IgD-negative memory B cell (primary cell): ENCODE results near the gene ILK. TPM values are rescaled to one million over a fixed set of nuclear protein-coding genes. Genes with fewer than 3 reads are reported as not detected.

Source experiments
- H3K27ac Mint-ChIP-seq, 3 donors: one replicate each; pipeline ENCODE4 v1.8.0; 2020 to 2022; ENCODE audit warnings: mild to moderate bottlenecking in 3 of 3, mixed read lengths in 3 of 3, moderate library complexity in 1 of 3
- H3K27me3 Mint-ChIP-seq: one replicate; pipeline ENCODE4 v1.8.0; 2021; ENCODE audit warnings: mixed read lengths
- H3K36me3 Mint-ChIP-seq: one replicate; pipeline ENCODE4 v1.8.0; 2020; ENCODE audit warnings: mild to moderate bottlenecking, mixed read lengths
- H3K4me1 Mint-ChIP-seq, 3 donors: one replicate each; pipeline ENCODE4 v1.8.0; 2020 to 2022; ENCODE audit warnings: mixed read lengths in 3 of 3, mild to moderate bottlenecking in 1 of 3
- H3K4me3 Mint-ChIP-seq, 4 donors: one replicate each; pipeline ENCODE4 v1.8.0; 2020 to 2022; ENCODE audit warnings: mild to moderate bottlenecking in 4 of 4, mixed read lengths in 4 of 4, moderate library complexity in 3 of 4
- H3K9me3 Mint-ChIP-seq, 3 donors: one replicate each; pipeline ENCODE4 v1.8.0; 2020 to 2021; ENCODE audit warnings: mixed read lengths in 3 of 3, mild to moderate bottlenecking in 1 of 3
- polyA plus RNA-seq: library from polyadenylated mRNA; unstranded; fragments of 300-500 nt; fragmentation: Illumina TruSeq; gene quantifications from one replicate; pipeline ENCODE4 v1.2.3, GENCODE V29; 2021

The ILK gene
- polyA plus RNA-seq, 1 donor from 2014 or later, result 80.5 TPM

GRCh38 chr11:6618117-6619003 lies 14.8 kb downstream of the ILK start:
- no peak overlapping the region for H3K4me3 Mint-ChIP-seq
- H3K4me1 Mint-ChIP-seq, result peaks cover 0 to 10% (median 9%) of the 10 kb centered on the region in 3 donors
- no peaks in the 10 kb centered on the region for H3K27me3 Mint-ChIP-seq
- no peak overlapping the region for H3K27ac Mint-ChIP-seq
- peaks cover 2% of the 10 kb centered on the region for H3K36me3 Mint-ChIP-seq
- no peaks in the 10 kb centered on the region for H3K9me3 Mint-ChIP-seq

- no peaks in the 10 kb centered on the region for H3K9me3 Mint-ChIP-seq
- H3K27ac Mint-ChIP-seq, result no peak within 1 kb of the TSS
- peaks cover under 1 to 10% (median 9%) of the 10 kb centered on the region in 3 donors for H3K4me1 Mint-ChIP-seq
- H3K36me3 Mint-ChIP-seq, result peaks cover 2% of the 10 kb centered on the region
- H3K27me3 Mint-ChIP-seq, result no peaks in the 10 kb centered on the region
- no peak within 1 kb of the TSS for H3K4me3 Mint-ChIP-seq
These were observed 15.6 kb downstream of the ILK start, which contains the start of gene TPP1 for GRCh38 chr11:6619004-6619745. Gene TPP1, minus strand, starts transcription at chr11:6619422. Its CDS starts 22 bp downstream, at chr11:6619400.

DNA sequence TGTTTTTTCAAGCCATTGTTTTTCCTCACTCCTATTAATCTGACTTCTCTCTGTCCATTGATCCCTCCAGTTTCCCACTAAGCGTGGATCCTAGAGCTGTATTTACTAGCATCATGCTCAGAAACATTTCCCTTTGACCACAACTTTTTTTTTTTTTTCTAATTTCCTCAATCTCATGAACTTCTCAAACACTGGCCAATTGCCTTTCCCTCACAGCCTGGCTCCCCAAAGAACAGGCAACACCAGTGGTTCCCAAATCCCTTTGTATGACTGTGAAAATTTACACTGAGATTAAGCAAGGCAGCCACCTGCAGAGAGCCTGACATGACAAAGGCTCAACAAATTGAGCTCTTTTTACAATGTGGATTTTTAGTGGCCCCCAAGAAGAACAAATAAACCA lies 17.1 kb downstream of the ILK start:
- Mint-ChIP-seq H3K27ac (no peak overlapping the region), H3K27me3 (no peaks in the 10 kb centered on the region), H3K36me3 (peaks cover 2% of the 10 kb centered on the region), H3K4me3 (no peak overlapping the region), H3K9me3 (no peaks in the 10 kb centered on the region), H3K4me1 (peaks cover 5 to 10% (median 8%) of the 10 kb centered on the region in 3 donors)

- Mint-ChIP-seq H3K4me3 (no peak overlapping the region), H3K9me3 (no peaks in the 10 kb centered on the region)
These were observed 18.2 kb downstream of the ILK start for GRCh38 chr11:6621711-6622211.

DNA sequence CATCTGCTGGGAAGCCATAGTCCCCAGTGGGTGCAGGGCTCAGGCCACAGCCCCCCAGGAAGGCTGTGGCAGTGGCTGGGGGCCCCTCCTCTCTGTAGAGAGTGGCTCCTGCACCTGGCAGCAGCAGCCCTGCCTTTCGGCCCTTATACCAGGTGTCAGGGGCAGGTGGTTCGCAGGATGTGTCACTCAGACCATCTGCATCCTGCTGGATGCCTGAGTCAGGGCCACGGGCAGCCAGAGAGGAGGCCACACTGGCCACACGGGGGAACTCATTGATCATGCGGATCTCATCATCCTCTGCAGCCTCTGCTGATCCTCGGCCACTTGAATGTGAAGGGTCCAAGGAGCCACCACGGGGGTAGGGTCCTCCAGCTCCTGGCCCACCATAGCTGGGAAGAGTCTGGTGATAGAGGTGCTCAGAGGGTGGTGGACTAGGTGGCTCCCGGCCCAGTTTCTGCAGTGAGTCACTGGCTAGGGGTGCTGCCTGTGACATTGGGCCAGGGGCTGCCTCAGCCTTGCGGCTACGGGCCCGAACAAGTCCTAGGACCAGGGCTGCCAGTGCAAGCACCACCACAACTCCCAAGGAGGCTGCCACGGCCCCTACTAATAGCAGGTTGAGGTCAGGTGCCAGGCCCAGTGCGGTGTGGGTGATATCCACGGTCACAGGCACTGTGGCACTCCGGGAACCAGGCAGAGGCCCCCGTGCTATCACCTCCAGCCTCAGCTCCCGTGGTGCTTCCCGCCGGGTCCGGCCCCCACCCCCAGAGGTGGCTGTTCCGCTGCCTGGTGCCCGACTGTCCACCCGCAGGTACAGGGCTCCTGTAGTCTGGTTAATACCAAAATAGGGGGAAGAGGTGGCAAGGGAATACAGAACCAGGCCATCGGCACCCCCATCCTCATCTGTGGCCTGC lies 18.9 kb downstream of the ILK start:
- H3K4me1 Mint-ChIP-seq, result peaks cover 5 to 13% (median 7%) of the 10 kb centered on the region in 3 donors
- H3K36me3 Mint-ChIP-seq, result no peaks in the 10 kb centered on the region
- no peaks in the 10 kb centered on the region for H3K27me3 Mint-ChIP-seq
- no peaks in the 10 kb centered on the region for H3K9me3 Mint-ChIP-seq
- H3K27ac Mint-ChIP-seq, result peak overlapping the region in 1 of 3 donors; percentile 62
- H3K4me3 Mint-ChIP-seq, result no peak overlapping the region

More at GRCh38 chr11:6621711-6622211, 18.2 kb downstream of the ILK start:
- H3K27me3 Mint-ChIP-seq, result no peaks in the 10 kb centered on the region
- H3K4me1 Mint-ChIP-seq, result peaks cover 2 to 9% (median 5%) of the 10 kb centered on the region in 3 donors
- no peaks in the 10 kb centered on the region for H3K36me3 Mint-ChIP-seq
- H3K27ac Mint-ChIP-seq, result peak overlapping the region in 1 of 3 donors; percentile 62

DNA sequence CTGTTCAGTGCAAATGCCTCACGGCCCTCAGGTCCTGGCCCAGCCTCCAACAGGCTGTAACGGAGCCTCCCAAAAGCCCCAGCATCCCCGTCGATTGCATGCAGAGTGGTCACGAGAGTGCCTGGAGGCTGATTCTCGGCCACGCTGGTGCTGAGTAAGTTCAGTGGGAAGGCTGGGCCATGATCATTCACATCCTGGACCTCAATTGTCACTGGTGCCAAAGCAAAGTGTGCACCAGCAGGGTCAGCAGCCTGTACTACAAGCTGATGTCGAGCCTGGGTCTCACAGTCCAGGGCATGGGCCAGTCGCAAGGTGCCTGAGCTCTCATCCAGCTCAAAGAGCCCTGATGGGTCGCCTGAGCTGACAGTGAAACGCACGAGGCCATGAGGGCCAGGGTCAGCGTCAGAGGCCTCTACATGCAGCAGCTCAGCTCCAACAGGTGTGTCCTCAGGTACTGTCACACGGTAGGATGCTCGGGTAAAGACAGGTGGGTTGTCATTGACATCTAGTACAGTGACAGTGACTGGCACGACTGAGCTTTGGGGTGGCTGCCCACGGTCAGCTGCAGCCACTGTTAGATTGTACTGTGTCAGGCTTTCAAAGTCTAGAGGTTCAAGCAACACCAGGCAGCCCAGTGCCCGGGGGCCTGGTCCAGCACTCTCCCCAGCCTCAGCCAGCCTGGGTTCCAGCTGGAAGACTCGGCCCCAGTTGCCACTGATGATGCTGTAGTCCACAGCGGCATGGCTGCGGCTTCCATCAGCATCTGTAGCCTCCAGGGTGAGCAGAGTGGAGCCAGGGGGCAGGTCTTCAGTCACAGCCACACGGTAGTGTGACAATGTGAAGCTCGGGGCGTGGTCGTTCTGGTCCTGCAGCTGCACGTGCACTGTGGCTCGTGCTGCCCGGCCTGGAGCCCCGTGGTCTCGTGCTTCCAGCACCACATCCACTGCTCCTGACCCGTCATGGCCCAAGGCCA lies 20.1 kb downstream of the ILK start:
- H3K4me1 Mint-ChIP-seq, result peaks cover 11 to 16% (median 14%) of the 10 kb centered on the region in 3 donors
- no peaks in the 10 kb centered on the region for H3K36me3 Mint-ChIP-seq
- H3K27me3 Mint-ChIP-seq, result no peaks in the 10 kb centered on the region
- no peak overlapping the region for H3K27ac Mint-ChIP-seq
- H3K9me3 Mint-ChIP-seq, result no peaks in the 10 kb centered on the region
- H3K4me3 Mint-ChIP-seq, result no peak overlapping the region

DNA sequence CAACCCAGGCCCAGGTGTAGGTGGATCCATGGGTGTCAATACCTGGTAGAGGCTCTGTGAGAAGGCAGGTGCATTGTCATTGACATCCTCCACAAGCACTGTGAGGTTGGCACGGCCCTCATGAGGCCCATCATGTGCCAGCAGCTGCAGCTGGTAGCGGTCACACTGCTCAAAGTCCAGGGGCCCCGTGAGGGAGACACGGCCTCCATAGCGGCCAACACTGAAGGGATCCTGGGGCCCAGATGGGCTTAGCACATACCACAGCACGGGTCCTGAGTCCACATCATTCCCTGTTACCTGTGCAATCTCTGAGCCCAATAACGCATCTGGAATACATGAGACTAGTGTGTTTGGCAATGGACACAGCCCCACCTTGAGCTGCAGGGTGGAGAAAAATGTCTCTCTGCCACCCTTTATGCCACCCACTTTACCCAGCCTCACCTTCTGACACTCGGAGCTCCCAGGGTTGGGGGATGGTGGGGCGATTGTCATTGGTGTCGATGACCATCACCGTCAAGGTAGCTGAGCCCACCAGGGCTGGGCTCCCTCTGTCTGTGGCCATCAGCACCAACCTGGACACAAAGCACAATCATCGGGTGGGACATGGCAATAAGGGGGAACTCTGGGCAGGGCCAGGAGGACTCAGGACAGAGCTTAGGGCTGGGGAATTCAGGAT lies 21.7 kb downstream of the ILK start:
- no peaks in the 10 kb centered on the region for H3K27me3 Mint-ChIP-seq

DNA sequence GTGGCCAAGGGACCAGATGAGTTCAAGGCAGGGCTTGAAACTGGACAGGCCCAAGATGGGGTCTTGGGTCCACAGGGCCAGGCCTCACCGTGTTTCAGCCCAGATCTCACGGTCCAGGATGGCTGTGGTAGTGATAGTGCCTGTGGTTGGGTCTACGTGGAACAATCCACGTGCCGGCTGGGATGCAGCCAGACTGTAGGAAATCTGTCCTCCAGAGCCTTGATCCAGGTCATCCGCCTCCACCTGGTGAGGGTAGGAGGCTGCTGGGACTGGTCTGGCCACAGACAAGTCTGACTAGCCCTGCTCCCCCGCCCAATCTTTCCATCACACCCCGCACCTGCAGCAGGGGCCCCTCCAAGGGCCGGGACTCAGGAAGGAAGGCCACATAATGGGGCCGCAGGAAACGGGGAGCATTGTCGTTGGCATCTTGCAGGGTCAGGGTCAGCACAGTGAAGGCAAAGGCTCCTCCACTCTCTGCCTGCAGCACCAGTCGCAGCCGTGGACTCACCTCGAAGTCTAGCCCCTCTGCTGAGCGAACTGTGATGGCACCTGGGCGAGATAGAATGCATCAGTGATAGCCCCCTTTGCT lies 22.4 kb downstream of the ILK start:
- H3K27me3 Mint-ChIP-seq, result no peaks in the 10 kb centered on the region
- no peaks in the 10 kb centered on the region for H3K9me3 Mint-ChIP-seq
- H3K27ac Mint-ChIP-seq, result no peak overlapping the region
- peak overlapping the region in 1 of 4 donors; percentile 3 for H3K4me3 Mint-ChIP-seq
- H3K36me3 Mint-ChIP-seq, result no peaks in the 10 kb centered on the region
- peaks cover 11 to 16% (median 14%) of the 10 kb centered on the region in 3 donors for H3K4me1 Mint-ChIP-seq

More for the DNA sequence above, 21.7 kb downstream of the ILK start:
- H3K4me1 Mint-ChIP-seq, result peaks cover 11 to 16% (median 14%) of the 10 kb centered on the region in 3 donors
- no peaks in the 10 kb centered on the region for H3K36me3 Mint-ChIP-seq
- no peak overlapping the region for H3K4me3 Mint-ChIP-seq
- no peak overlapping the region for H3K27ac Mint-ChIP-seq
- H3K9me3 Mint-ChIP-seq, result no peaks in the 10 kb centered on the region

GRCh38 chr11:6626971-6627761 lies 23.6 kb downstream of the ILK start:
- Mint-ChIP-seq H3K27ac (peak overlapping the region in 2 of 3 donors; percentile 7 to 91), H3K27me3 (no peaks in the 10 kb centered on the region), H3K36me3 (no peaks in the 10 kb centered on the region), H3K9me3 (no peaks in the 10 kb centered on the region), H3K4me1 (peaks cover 11 to 16% (median 12%) of the 10 kb centered on the region in 3 donors), H3K4me3 (peak overlapping the region in 3 of 4 donors; percentile 6 to 89 (median 61))

DNA sequence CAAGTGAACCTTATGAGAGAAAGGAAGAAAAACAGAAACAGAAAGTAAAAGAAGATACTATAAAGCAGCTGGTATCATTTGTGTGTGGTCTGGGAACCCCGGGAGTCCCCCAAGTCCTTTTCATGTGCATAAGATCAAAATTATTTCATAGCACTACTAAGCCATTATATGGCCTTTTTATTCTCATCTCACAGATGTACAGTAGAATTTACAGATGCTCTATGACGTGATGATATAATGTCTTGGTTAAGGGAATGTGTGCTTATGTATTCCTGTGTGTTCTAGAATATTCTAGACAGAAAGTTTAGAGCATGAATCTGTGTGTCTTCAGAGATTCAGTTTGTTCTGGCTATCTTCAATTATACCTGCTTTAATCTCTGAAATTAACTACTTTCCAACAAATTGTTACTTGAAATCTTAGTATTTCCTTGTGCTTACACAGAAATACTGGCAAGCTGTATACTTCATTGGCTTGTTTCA lies 24.2 kb downstream of the ILK start:
- Mint-ChIP-seq H3K4me1 (peaks cover 11 to 16% (median 12%) of the 10 kb centered on the region in 3 donors), H3K27me3 (no peaks in the 10 kb centered on the region), H3K36me3 (no peaks in the 10 kb centered on the region), H3K4me3 (peak overlapping the region in 3 of 4 donors; percentile 6 to 89 (median 61)), H3K27ac (peak overlapping the region in 2 of 3 donors; percentile 7 to 91), H3K9me3 (no peaks in the 10 kb centered on the region)

DNA sequence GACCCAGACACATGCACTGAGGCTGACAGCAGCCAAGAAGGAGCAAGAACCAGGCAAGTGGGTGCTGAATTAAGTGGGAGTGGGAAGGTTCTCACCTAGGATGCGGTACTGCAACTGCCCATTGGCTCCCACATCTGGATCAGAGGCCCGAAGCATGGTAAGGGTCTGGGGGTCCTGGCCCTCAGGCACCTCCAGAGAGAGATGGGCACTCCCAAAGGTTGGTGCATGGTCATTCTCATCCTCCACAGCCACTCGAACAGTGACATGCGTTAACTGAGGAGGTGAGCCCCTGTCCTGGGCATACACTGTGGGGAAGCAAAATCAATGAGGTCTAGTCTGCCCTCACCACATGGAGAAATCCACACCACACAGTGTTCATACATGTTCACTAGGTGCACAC lies 25.0 kb downstream of the ILK start:
- H3K4me3 Mint-ChIP-seq, result no peak overlapping the region
- no peaks in the 10 kb centered on the region for H3K9me3 Mint-ChIP-seq
- no peaks in the 10 kb centered on the region for H3K27me3 Mint-ChIP-seq
- no peak overlapping the region for H3K27ac Mint-ChIP-seq
- H3K36me3 Mint-ChIP-seq, result no peaks in the 10 kb centered on the region
- H3K4me1 Mint-ChIP-seq, result peaks cover 11 to 16% (median 12%) of the 10 kb centered on the region in 3 donors

DNA sequence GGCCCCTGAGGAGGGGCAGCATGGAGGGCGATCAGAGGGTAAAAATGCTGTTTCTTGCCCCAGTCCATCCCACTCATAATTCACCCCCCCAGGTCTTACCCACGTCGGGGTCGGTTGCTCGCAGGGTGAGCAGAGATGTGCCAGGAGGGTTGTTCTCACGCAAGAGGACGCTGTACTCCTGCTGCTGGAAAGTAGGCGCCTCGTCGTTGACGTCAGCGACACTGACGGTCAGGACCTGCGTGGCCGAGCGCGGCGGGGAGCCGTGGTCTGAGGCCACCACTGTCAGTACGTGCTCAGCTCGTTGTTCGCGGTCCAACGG lies 26.0 kb downstream of the ILK start:
- Mint-ChIP-seq H3K4me1 (peaks cover 11 to 12% (median 12%) of the 10 kb centered on the region in 3 donors), H3K27ac (no peak overlapping the region)

More for the DNA sequence above, 26.0 kb downstream of the ILK start:
- no peaks in the 10 kb centered on the region for H3K36me3 Mint-ChIP-seq
- H3K27me3 Mint-ChIP-seq, result no peaks in the 10 kb centered on the region
- H3K9me3 Mint-ChIP-seq, result no peaks in the 10 kb centered on the region
- H3K4me3 Mint-ChIP-seq, result no peak overlapping the region
